Liver (tissue), 9 donors: Measurements from ENCODE around the gene PDPN. TPM values are rescaled to one million over a fixed set of nuclear protein-coding genes. Genes with fewer than 3 reads are reported as not detected.

Source experiments
- DNase-seq: peaks from one replicate; pipeline ENCODE4 v3.0.0-alpha.2; 2017; ENCODE audit warnings: low spot score
- H3K27ac ChIP-seq, 2 donors: one replicate each; pipeline ENCODE4 v1.7.0; 2013; ENCODE audit warnings: inconsistent platforms in 2 of 2, low read length in 2 of 2, control low read depth in 1 of 2, low read depth in 1 of 2, mild to moderate bottlenecking in 1 of 2
- H3K27me3 ChIP-seq, 4 donors: one replicate each; pipeline versions ENCODE4 v1.6.1 to v1.7.0; 2013; ENCODE audit warnings: low read length in 3 of 4, inconsistent platforms in 1 of 4, mild to moderate bottlenecking in 1 of 4, moderate library complexity in 1 of 4; ENCODE audit not compliant: control insufficient read depth in 4 of 4, insufficient read depth in 4 of 4
- H3K36me3 ChIP-seq, 4 donors: one replicate each; pipeline versions ENCODE4 v1.6.1 to v1.7.0; 2013; ENCODE audit warnings: low read length in 3 of 4, mild to moderate bottlenecking in 3 of 4, low read depth in 1 of 4, moderate library complexity in 1 of 4; ENCODE audit not compliant: control insufficient read depth in 4 of 4, insufficient read depth in 3 of 4
- H3K4me1 ChIP-seq, 4 donors: one replicate each; pipeline versions ENCODE4 v1.6.1 to v1.7.0; 2013; ENCODE audit warnings: low read length in 3 of 4, mild to moderate bottlenecking in 3 of 4, moderate library complexity in 1 of 4; ENCODE audit not compliant: control insufficient read depth in 4 of 4, insufficient read depth in 4 of 4
- H3K4me3 ChIP-seq, 3 donors: one replicate each; pipeline versions ENCODE4 v1.6.1 to v1.7.0; 2013; ENCODE audit warnings: low read length in 3 of 3, control low read depth in 1 of 3, low read depth in 1 of 3, mild to moderate bottlenecking in 1 of 3
- H3K9ac ChIP-seq, 2 donors: one replicate each; pipeline ENCODE4 v1.7.0; 2013; ENCODE audit warnings: low read length in 2 of 2, mild to moderate bottlenecking in 2 of 2, moderate library complexity in 2 of 2, control low read depth in 1 of 2, low read depth in 1 of 2
- H3K9me3 ChIP-seq, 4 donors: one replicate each; pipeline versions ENCODE4 v1.6.1 to v1.7.0; 2013; ENCODE audit warnings: low read length in 3 of 4; ENCODE audit not compliant: control insufficient read depth in 4 of 4
- EGR1 ChIP-seq, 2 donors: IDR thresholded peaks; 2 replicates each; pipeline ENCODE4 v1.6.1; 2016 to 2018; ENCODE audit warnings: antibody characterized with exemption in 2 of 2, low read depth in 2 of 2
- FOXA1 ChIP-seq: IDR thresholded peaks from 2 replicates; pipeline ENCODE4 v1.6.1; 2016; ENCODE audit warnings: antibody characterized with exemption
- FOXA2 ChIP-seq: IDR thresholded peaks from 2 replicates; pipeline ENCODE4 v1.6.1; 2016; ENCODE audit warnings: antibody characterized with exemption
- GABPA ChIP-seq, 2 donors: IDR thresholded peaks in 1 of 2; conservative IDR thresholded peaks in 1 of 2; 2 replicates each; pipeline ENCODE4 v1.6.1; 2016; ENCODE audit warnings: antibody characterized with exemption in 2 of 2, mild to moderate bottlenecking in 1 of 2, moderate library complexity in 1 of 2
- HNF4A ChIP-seq, 2 donors: conservative IDR thresholded peaks; 2 replicates each; pipeline ENCODE4 v1.6.1; 2016; ENCODE audit warnings: antibody characterized with exemption in 2 of 2, mild to moderate bottlenecking in 2 of 2
- HNF4G ChIP-seq: IDR thresholded peaks from 2 replicates; pipeline ENCODE4 v1.6.1; 2016; ENCODE audit warnings: antibody characterized with exemption
- JUND ChIP-seq, 2 donors: IDR thresholded peaks; 2 replicates each; pipeline ENCODE4 v1.6.1; 2016; ENCODE audit warnings: antibody characterized with exemption in 2 of 2
- NR2F2 ChIP-seq: IDR thresholded peaks from 2 replicates; pipeline ENCODE4 v1.6.1; 2016; ENCODE audit warnings: antibody characterized with exemption
- RAD21 ChIP-seq, 2 donors: IDR thresholded peaks; 2 replicates each; pipeline ENCODE4 v1.6.1; 2016; ENCODE audit warnings: antibody characterized with exemption in 2 of 2, mild to moderate bottlenecking in 2 of 2
- RXRA ChIP-seq, 2 donors: IDR thresholded peaks; 2 replicates each; pipeline ENCODE4 v1.6.1; 2017 to 2018; ENCODE audit warnings: antibody characterized with exemption in 2 of 2, mild to moderate bottlenecking in 1 of 2
- TAF1 ChIP-seq: conservative IDR thresholded peaks from 2 replicates; pipeline ENCODE4 v1.6.1; 2016; ENCODE audit warnings: antibody characterized with exemption, mild to moderate bottlenecking
- YY1 ChIP-seq: IDR thresholded peaks from 2 replicates; pipeline ENCODE4 v1.6.1; 2016; ENCODE audit warnings: antibody characterized with exemption, mild to moderate bottlenecking
- WGBS: extraction: QIAGEN DNeasy Blood & Tissue Kit; methylation state at CpG from one replicate; pipeline ENCODE4 v1.1.7; 2013; 5-methylcytosine and 5-hydroxymethylcytosine counted together
- polyA plus RNA-seq, 2 donors: library from polyadenylated mRNA; stranded (reverse) in 1 of 2; unstranded in 1 of 2; fragments of 200-250 nt in 1 of 2; fragments of >200 nt in 1 of 2; fragmentation: Nextera tagmentation in 1 of 2; extraction: Ambion mirVana in 1 of 2; gene quantifications; one replicate each; pipeline versions ENCODE4 v1.2.1 to v1.2.3, GENCODE V29; 2013 to 2015
- total RNA-seq, 2 donors: library from RNA; depleted of rRNA; stranded (reverse); fragments of >200 nt; gene quantifications; one replicate each; pipeline ENCODE4 v1.2.3, GENCODE V29; 2014
- TF ChIP-seq, protein P1 (sequence below): IDR thresholded peaks from 2 replicates; pipeline ENCODE4 v1.6.1; 2016; ENCODE audit warnings: antibody characterized with exemption
- TF ChIP-seq, protein P2 (sequence below): IDR thresholded peaks from 2 replicates; pipeline ENCODE4 v1.6.1; 2016; ENCODE audit warnings: antibody characterized with exemption
- TF ChIP-seq, protein P3 (sequence below): IDR thresholded peaks from 2 replicates; pipeline ENCODE4 v1.6.1; 2016; ENCODE audit warnings: antibody characterized with exemption
- TF ChIP-seq, protein P4 (sequence below): fragments of 150-350 bp; IDR thresholded peaks from 2 replicates; pipeline ENCODE4 v1.5.1; 2017; ENCODE audit warnings: improper control_type of control experiment, low read depth, low read length; ENCODE audit not compliant: missing input control
- TF ChIP-seq, protein P5 (sequence below): IDR thresholded peaks from 2 replicates; pipeline ENCODE4 v1.6.1; 2016; ENCODE audit warnings: antibody characterized with exemption, mild to moderate bottlenecking
- donor health status: healthy.
- donor health status: healthy.
- donor health status: healthy.
- donor health status: healthy.
- donor health status: healthy.

The PDPN gene
- total and polyA plus RNA-seq, 4 donors: 0.09 to 0.31 (median 0.21) TPM

DNA sequence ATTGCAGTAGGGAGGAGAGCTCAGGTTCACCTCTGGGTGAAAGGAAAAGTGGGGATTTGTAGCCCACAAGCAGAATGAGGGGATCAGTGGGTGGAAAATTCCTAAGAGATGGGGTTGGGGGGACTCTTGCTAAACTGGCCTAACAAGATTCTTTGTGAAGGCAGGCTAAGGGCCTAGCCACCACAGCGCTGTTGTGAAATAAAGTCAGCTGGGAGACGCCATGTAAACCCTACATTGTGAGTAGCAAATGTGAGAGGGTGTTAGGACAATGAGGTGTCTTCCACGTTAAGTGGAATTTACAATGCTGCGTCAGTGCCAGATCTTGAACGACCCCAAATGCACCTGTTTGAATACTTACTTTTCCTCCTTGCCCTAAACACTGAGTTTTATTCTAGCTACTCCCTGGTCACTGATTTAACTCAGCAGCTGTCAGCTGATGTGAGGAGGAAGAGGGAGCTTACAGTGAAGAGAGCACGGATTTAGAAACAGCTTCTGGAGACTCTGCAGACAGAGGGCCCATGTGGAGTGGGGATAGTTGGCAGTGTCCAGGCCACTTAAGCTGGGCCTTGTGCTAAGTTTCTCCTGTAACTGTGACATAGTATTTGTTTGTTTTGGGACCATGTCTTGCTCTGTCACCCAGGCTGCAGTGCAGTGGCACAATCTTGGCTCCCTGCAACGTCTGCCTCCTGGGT, 17.3 kb downstream of the PDPN start:
- TF ChIP-seq EGR1 (IDR thresholded peaks at IDR 0.05; ENCODE audit: low read depth in 2 of 2) (no peak), YY1 (no peak)
- TF ChIP-seq, protein P1, sequence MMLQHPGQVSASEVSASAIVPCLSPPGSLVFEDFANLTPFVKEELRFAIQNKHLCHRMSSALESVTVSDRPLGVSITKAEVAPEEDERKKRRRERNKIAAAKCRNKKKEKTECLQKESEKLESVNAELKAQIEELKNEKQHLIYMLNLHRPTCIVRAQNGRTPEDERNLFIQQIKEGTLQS: no peak
- no peaks in the 10 kb centered on the region for H3K36me3 ChIP-seq
- no peaks in the 10 kb centered on the region for H3K9me3 ChIP-seq
- no peaks in the 10 kb centered on the region for H3K27me3 ChIP-seq
- no peak overlapping the region for H3K4me3 ChIP-seq
- no peak for DNase-seq
- H3K9ac ChIP-seq: no peak overlapping the region
- H3K4me1 ChIP-seq: no peaks in the 10 kb centered on the region
- 86% methylated on average over 7 of the region's 7 CpGs for WGBS
- H3K27ac ChIP-seq: no peak overlapping the region

DNA sequence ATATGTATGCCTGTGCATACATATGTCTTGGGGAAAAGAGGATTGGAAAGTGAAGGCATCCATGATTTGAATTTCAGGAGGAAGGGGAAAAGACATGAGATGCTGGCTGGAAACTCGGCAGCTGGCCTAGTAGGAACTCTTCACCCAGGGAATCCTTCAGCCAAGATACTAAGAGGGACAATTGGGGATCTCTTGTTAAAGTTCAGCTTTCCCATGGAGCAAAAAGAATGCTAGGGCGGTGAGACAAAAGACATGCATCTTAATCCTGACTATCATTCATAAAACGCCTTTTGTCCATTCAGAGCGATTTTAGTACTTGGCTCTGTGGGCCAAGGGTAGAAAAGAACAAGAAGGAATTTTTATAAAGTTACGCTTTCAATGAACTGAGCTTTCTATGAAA, 20.5 kb downstream of the PDPN start:
- Histone ChIP-seq H3K9me3 (no peaks in the 10 kb centered on the region), H3K4me1 (no peaks in the 10 kb centered on the region), H3K27ac (no peak overlapping the region), H3K9ac (no peak overlapping the region), H3K4me3 (no peak overlapping the region), H3K36me3 (no peaks in the 10 kb centered on the region), H3K27me3 (peaks cover 0 to 3% (median 0%) of the 10 kb centered on the region in 4 donors)
- DNase-seq: no peak
- WGBS: 76% methylated on average over 5 of the region's 5 CpGs
- TF ChIP-seq RAD21 (IDR thresholded peaks at IDR 0.05) (no peak), GABPA (IDR thresholded peaks at IDR 0.05 in 1 of 2, conservative IDR thresholded peaks at IDR 0.05 in 1 of 2) (no peak), TAF1 (no peak), JUND (IDR thresholded peaks at IDR 0.05) (no peak), FOXA2 (no peak), YY1 (no peak)
- TF ChIP-seq, protein P2, sequence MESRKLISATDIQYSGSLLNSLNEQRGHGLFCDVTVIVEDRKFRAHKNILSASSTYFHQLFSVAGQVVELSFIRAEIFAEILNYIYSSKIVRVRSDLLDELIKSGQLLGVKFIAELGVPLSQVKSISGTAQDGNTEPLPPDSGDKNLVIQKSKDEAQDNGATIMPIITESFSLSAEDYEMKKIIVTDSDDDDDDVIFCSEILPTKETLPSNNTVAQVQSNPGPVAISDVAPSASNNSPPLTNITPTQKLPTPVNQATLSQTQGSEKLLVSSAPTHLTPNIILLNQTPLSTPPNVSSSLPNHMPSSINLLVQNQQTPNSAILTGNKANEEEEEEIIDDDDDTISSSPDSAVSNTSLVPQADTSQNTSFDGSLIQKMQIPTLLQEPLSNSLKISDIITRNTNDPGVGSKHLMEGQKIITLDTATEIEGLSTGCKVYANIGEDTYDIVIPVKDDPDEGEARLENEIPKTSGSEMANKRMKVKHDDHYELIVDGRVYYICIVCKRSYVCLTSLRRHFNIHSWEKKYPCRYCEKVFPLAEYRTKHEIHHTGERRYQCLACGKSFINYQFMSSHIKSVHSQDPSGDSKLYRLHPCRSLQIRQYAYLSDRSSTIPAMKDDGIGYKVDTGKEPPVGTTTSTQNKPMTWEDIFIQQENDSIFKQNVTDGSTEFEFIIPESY: no peak
- TF ChIP-seq, protein P3, sequence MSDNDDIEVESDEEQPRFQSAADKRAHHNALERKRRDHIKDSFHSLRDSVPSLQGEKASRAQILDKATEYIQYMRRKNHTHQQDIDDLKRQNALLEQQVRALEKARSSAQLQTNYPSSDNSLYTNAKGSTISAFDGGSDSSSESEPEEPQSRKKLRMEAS: no peak

DNA sequence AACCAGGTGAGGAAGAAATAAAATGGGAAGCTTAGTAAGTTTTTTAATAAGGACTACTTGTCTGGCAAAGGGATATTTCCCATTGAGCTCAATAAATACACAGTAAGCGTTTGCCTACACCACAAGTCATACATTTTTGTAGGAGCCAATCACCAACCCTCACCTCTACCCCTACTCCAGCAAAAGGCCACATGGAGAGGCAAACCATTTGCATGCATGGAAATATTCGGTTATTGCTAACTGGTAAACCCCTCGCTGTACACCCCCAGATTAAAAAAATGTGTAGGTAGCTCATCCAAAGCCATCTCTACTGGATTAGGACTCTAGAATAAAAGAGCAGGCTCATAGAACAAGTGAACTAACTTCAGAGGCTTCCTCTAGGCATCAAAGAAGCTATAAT, 21.1 kb downstream of the PDPN start:
- WGBS: 68% methylated on average over 3 of the region's 3 CpGs
- H3K36me3 ChIP-seq: no peaks in the 10 kb centered on the region
- no peak overlapping the region for H3K27ac ChIP-seq
- TF ChIP-seq RXRA (IDR thresholded peaks at IDR 0.05): no peak
- TF ChIP-seq RAD21 (IDR thresholded peaks at IDR 0.05): no peak
- TF ChIP-seq, protein P4, sequence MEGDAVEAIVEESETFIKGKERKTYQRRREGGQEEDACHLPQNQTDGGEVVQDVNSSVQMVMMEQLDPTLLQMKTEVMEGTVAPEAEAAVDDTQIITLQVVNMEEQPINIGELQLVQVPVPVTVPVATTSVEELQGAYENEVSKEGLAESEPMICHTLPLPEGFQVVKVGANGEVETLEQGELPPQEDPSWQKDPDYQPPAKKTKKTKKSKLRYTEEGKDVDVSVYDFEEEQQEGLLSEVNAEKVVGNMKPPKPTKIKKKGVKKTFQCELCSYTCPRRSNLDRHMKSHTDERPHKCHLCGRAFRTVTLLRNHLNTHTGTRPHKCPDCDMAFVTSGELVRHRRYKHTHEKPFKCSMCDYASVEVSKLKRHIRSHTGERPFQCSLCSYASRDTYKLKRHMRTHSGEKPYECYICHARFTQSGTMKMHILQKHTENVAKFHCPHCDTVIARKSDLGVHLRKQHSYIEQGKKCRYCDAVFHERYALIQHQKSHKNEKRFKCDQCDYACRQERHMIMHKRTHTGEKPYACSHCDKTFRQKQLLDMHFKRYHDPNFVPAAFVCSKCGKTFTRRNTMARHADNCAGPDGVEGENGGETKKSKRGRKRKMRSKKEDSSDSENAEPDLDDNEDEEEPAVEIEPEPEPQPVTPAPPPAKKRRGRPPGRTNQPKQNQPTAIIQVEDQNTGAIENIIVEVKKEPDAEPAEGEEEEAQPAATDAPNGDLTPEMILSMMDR: no peak
- TF ChIP-seq FOXA1: no peak
- no peak for TF ChIP-seq EGR1 (IDR thresholded peaks at IDR 0.05; ENCODE audit: low read depth in 2 of 2)
- no peak for TF ChIP-seq JUND (IDR thresholded peaks at IDR 0.05)
- TF ChIP-seq, protein P5, sequence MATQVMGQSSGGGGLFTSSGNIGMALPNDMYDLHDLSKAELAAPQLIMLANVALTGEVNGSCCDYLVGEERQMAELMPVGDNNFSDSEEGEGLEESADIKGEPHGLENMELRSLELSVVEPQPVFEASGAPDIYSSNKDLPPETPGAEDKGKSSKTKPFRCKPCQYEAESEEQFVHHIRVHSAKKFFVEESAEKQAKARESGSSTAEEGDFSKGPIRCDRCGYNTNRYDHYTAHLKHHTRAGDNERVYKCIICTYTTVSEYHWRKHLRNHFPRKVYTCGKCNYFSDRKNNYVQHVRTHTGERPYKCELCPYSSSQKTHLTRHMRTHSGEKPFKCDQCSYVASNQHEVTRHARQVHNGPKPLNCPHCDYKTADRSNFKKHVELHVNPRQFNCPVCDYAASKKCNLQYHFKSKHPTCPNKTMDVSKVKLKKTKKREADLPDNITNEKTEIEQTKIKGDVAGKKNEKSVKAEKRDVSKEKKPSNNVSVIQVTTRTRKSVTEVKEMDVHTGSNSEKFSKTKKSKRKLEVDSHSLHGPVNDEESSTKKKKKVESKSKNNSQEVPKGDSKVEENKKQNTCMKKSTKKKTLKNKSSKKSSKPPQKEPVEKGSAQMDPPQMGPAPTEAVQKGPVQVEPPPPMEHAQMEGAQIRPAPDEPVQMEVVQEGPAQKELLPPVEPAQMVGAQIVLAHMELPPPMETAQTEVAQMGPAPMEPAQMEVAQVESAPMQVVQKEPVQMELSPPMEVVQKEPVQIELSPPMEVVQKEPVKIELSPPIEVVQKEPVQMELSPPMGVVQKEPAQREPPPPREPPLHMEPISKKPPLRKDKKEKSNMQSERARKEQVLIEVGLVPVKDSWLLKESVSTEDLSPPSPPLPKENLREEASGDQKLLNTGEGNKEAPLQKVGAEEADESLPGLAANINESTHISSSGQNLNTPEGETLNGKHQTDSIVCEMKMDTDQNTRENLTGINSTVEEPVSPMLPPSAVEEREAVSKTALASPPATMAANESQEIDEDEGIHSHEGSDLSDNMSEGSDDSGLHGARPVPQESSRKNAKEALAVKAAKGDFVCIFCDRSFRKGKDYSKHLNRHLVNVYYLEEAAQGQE: no peak
- no peak for TF ChIP-seq HNF4A (conservative IDR thresholded peaks at IDR 0.05)
- TF ChIP-seq HNF4G: no peak
- TF ChIP-seq, protein P3: no peak
- TF ChIP-seq GABPA (IDR thresholded peaks at IDR 0.05 in 1 of 2, conservative IDR thresholded peaks at IDR 0.05 in 1 of 2): no peak
- no peak for TF ChIP-seq NR2F2
- DNase-seq: no peak
- H3K9ac ChIP-seq: no peak overlapping the region
- H3K4me3 ChIP-seq: no peak overlapping the region
- H3K4me1 ChIP-seq: no peaks in the 10 kb centered on the region
- H3K9me3 ChIP-seq: no peaks in the 10 kb centered on the region
- H3K27me3 ChIP-seq: peaks cover 0 to 3% (median 0%) of the 10 kb centered on the region in 4 donors
